ENCODE results near the gene TMEM266.
"Not testable (repeated sequence)": the region's sequence is repeated elsewhere in the genome, so short reads cannot be mapped to it uniquely, and the experiment has no call there.

Gene TMEM266

GRCh38 chr15:76059320-76060117, at the start of gene TMEM266:
Gene TMEM266, plus strand, starts transcription at chr15:76059985. Its CDS starts 74,279 bp downstream, at chr15:76134264.
- peak; percentile 67 to 77 for DNase-seq

- DNase-seq = no peak
Measured at GRCh38 chr15:76010613-76011012, 49.2 kb upstream of the TMEM266 start.

- DNase-seq = no peak
Measured at GRCh38 chr15:76011627-76012551, 47.9 kb upstream of the TMEM266 start, which contains the start of gene NRG4. Gene NRG4, minus strand, starts transcription at chr15:76012424. Its CDS starts 1,194 bp downstream, at chr15:76011230.

GRCh38 chr15:76013470-76013869, 46.3 kb upstream of the TMEM266 start:
- not testable (repeated sequence) for DNase-seq

GRCh38 chr15:76024021-76024768, 35.6 kb upstream of the TMEM266 start:
- DNase-seq = no peak

GRCh38 chr15:76032046-76032445, 27.7 kb upstream of the TMEM266 start:
- DNase-seq = no peak

- DNase-seq = no peak
Measured at GRCh38 chr15:76033438-76033837, 26.3 kb upstream of the TMEM266 start.

GRCh38 chr15:76034111-76034510, 25.7 kb upstream of the TMEM266 start:
- no peak for DNase-seq

GRCh38 chr15:76035593-76035992, 24.2 kb upstream of the TMEM266 start:
- no peak for DNase-seq

- no peak for DNase-seq
Measured at GRCh38 chr15:76038512-76038911, 21.3 kb upstream of the TMEM266 start.

- DNase-seq = not testable (repeated sequence)
Measured at GRCh38 chr15:76054201-76054600, 5.6 kb upstream of the TMEM266 start.

- DNase-seq = no peak
Measured at GRCh38 chr15:76056931-76057330, 2.9 kb upstream of the TMEM266 start.

- DNase-seq = peak; percentile 27 to 60
Measured at GRCh38 chr15:76057332-76058000, 2.3 kb upstream of the TMEM266 start.

- peak; percentile 67 to 81 for DNase-seq
Measured at GRCh38 chr15:76058714-76059319, 968 bp upstream of the TMEM266 start.

- peak in 1 of 2 experiments; percentile 62 for DNase-seq
Measured at GRCh38 chr15:76060118-76060989, 569 bp downstream of the TMEM266 start.

GRCh38 chr15:76061700-76062099, 1.9 kb downstream of the TMEM266 start:
- no peak for DNase-seq

- no peak for DNase-seq
Measured at GRCh38 chr15:76062286-76062685, 2.5 kb downstream of the TMEM266 start.

GRCh38 chr15:76064375-76064774, 4.6 kb downstream of the TMEM266 start:
- DNase-seq = no peak

- DNase-seq = no peak
Measured at GRCh38 chr15:76065245-76065644, 5.5 kb downstream of the TMEM266 start.

GRCh38 chr15:76065793-76066192, 6.0 kb downstream of the TMEM266 start:
- no peak for DNase-seq

- DNase-seq = no peak
Measured at GRCh38 chr15:76070192-76070591, 10.4 kb downstream of the TMEM266 start.
